ENCODE results near the gene EXOC6. TPM values are rescaled to one million over a fixed set of nuclear protein-coding genes. Genes with fewer than 3 reads are reported as not detected.

Gene EXOC6
- total and polyA plus RNA-seq, 10 donors = 7.0 to 40.0 (median 25.4) TPM

- Histone ChIP-seq H3K9me3 (no peaks in the 10 kb centered on the region), H3K4me3 (peak overlapping the region; percentile 18 to 65 (median 38)), H3K27me3 (replicated peaks in 1 of 7) (peaks cover 0 to 75% (median 53%) of the 10 kb centered on the region in 7 donors), H3K27ac (peak overlapping the region in 4 of 8 donors; percentile 12 to 46 (median 36)), H3K36me3 (peaks cover 0 to 38% (median 10%) of the 10 kb centered on the region in 6 donors), H3K4me1 (peaks cover 14 to 57% (median 40%) of the 10 kb centered on the region in 6 donors)
- intact Hi-C loops (cut with DNase I; ENCODE audit: low total_unique reads) = no loop called here
- DNase-seq = peak; percentile 78
- WGBS, 5 donors = 5 to 17% (median 8%) methylated on average over 34 to 57 of the region's 57 CpGs
- TF ChIP-seq CTCF (IDR thresholded peaks at IDR 0.05 in 8 of 11, conservative IDR thresholded peaks at IDR 0.05 in 3 of 11) (no peak), POLR2AphosphoS5 (IDR thresholded peaks at IDR 0.05) (peak; percentile 5 to 63 (median 40))
Observed at GRCh38 chr10:93061594-93062513, 213.5 kb downstream of the EXOC6 start.

GRCh38 chr10:93062514-93063143 lies 214.3 kb downstream of the EXOC6 start:
- intact Hi-C loops (cut with DNase I; ENCODE audit: low total_unique reads) = no loop called here
- 0 to 6% (median 2%) methylated on average over 29 to 68 of the region's 68 CpGs for WGBS, 5 donors
- H3K36me3 ChIP-seq = peaks cover 0 to 30% (median 10%) of the 10 kb centered on the region in 6 donors
- H3K27me3 ChIP-seq (replicated peaks in 1 of 7) = peaks cover 0 to 82% (median 61%) of the 10 kb centered on the region in 7 donors
- H3K27ac ChIP-seq = peak overlapping the region in 4 of 8 donors; percentile 12 to 46 (median 36)
- peak; percentile 85 for DNase-seq
- TF ChIP-seq POLR2AphosphoS5 (IDR thresholded peaks at IDR 0.05) (peak in 2 of 3 donors; percentile 28 to 41), POLR2A (IDR thresholded peaks at IDR 0.05) (no peak), CTCF (IDR thresholded peaks at IDR 0.05 in 8 of 11, conservative IDR thresholded peaks at IDR 0.05 in 3 of 11) (peak in 9 of 11 experiments; percentile 19 to 72 (median 46))
- H3K4me1 ChIP-seq = peaks cover 14 to 57% (median 41%) of the 10 kb centered on the region in 6 donors
- H3K9me3 ChIP-seq = no peaks in the 10 kb centered on the region
- peak overlapping the region; percentile 18 to 65 (median 38) for H3K4me3 ChIP-seq

GRCh38 chr10:93063144-93063976 lies 215.0 kb downstream of the EXOC6 start:
- Histone ChIP-seq H3K27me3 (replicated peaks in 1 of 7) (peaks cover 0 to 90% (median 68%) of the 10 kb centered on the region in 7 donors), H3K27ac (no peak overlapping the region), H3K36me3 (peaks cover 0 to 23% (median 7%) of the 10 kb centered on the region in 6 donors), H3K9me3 (no peaks in the 10 kb centered on the region), H3K4me1 (peaks cover 18 to 65% (median 46%) of the 10 kb centered on the region in 6 donors), H3K4me3 (peak overlapping the region in 6 of 8 donors; percentile 32 to 65 (median 38))
- intact Hi-C loops (cut with DNase I; ENCODE audit: low total_unique reads) = no loop called here
- no peak for DNase-seq
- no peak for TF ChIP-seq POLR2A (IDR thresholded peaks at IDR 0.05)
- TF ChIP-seq POLR2AphosphoS5 (IDR thresholded peaks at IDR 0.05) = no peak
- TF ChIP-seq CTCF (IDR thresholded peaks at IDR 0.05 in 8 of 11, conservative IDR thresholded peaks at IDR 0.05 in 3 of 11) = no peak
- 15 to 29% (median 23%) methylated on average over 30 to 43 of the region's 43 CpGs for WGBS, 5 donors
